HFFc6 (cell line): ENCODE results near the gene SLC35F5. TPM values are rescaled to one million over a fixed set of nuclear protein-coding genes. Genes with fewer than 3 reads are reported as not detected.
"Not testable (repeated sequence)": the region's sequence is repeated elsewhere in the genome, so short reads cannot be mapped to it uniquely, and the experiment has no call there.

Experiments used
- DNase-seq: peaks from one replicate; pipeline ENCODE4 v3.0.0-alpha.2; 2018
- H3K27ac Mint-ChIP-seq: 2 replicates; pipeline ENCODE4 v1.8.0; 2020; ENCODE audit warnings: mild to moderate bottlenecking, mixed read lengths
- H3K27me3 Mint-ChIP-seq: 2 replicates; pipeline ENCODE4 v1.8.0; 2021; ENCODE audit warnings: mild to moderate bottlenecking, moderate library complexity, mixed read lengths; ENCODE audit not compliant: insufficient read depth
- H3K36me3 Mint-ChIP-seq: 2 replicates; pipeline ENCODE4 v1.8.0; 2021; ENCODE audit warnings: low read depth, mixed read lengths
- H3K4me1 Mint-ChIP-seq: 2 replicates; pipeline ENCODE4 v1.8.0; 2020; ENCODE audit warnings: low read depth, mixed read lengths
- H3K4me3 Mint-ChIP-seq: 2 replicates; pipeline ENCODE4 v1.8.0; 2020; ENCODE audit warnings: mild to moderate bottlenecking, moderate library complexity, mixed read lengths
- H3K9me3 Mint-ChIP-seq: 2 replicates; pipeline ENCODE4 v1.8.0; 2020; ENCODE audit warnings: mild to moderate bottlenecking, mixed read lengths
- microRNA-seq: library from miRNA; unstranded; fragments of <30 nt; microRNA quantifications from one replicate; pipeline ENCODE4, GENCODE V29; 2019
- total RNA-seq, 6 experiments: library from RNA; stranded (reverse); fragmentation: NEBNext Ultra II Directional; extraction: Animal tissue kit (Norgen Biotek cat#: 25700); gene quantifications; 2 replicates in 1 of 6; 3 replicates in 5 of 6; pipeline ENCODE4 v1.2.3, GENCODE V29; 2021
- TF ChIP-seq, protein P1 (sequence below): fragments of 200-600 bp; sonication (generic); IDR thresholded peaks from 2 replicates; pipeline ENCODE4 v1.5.0; 2021; ENCODE audit warnings: antibody characterized with exemption, mild to moderate bottlenecking

The SLC35F5 gene
- total RNA-seq, 6 experiments from 2014 or later, result 104 to 151 (median 119) TPM

DNA sequence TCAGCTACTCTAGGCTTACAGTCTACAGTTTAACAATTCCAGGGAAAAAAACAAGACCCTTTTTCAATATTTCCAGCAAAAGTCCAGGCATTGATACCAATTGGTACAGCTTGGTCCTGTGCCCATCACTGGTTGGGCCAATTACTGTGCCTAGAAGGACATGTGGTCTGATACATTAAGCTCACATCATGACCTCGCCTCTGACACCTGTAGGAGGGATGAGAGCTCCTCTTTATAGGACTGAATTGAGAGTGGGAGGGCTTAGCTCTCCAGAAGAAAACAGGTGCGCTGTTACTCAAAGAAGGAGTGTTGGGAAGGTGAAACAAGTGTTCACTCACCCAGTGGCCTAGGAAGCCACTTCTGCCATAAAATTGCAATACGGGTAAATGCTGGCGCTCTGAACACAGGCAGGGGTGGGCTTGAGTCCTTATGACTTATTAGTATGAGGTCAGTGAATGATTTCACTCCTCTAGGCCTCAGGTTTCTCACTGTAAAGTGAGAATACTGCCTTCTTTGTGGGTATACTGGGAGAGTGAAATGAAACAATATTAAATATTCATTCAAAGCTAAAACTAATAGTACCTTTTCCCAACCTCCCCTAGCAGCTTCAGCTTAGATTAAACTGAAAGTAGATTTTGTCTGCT, 79.7 kb downstream of the SLC35F5 start:
- TF ChIP-seq, protein P1, sequence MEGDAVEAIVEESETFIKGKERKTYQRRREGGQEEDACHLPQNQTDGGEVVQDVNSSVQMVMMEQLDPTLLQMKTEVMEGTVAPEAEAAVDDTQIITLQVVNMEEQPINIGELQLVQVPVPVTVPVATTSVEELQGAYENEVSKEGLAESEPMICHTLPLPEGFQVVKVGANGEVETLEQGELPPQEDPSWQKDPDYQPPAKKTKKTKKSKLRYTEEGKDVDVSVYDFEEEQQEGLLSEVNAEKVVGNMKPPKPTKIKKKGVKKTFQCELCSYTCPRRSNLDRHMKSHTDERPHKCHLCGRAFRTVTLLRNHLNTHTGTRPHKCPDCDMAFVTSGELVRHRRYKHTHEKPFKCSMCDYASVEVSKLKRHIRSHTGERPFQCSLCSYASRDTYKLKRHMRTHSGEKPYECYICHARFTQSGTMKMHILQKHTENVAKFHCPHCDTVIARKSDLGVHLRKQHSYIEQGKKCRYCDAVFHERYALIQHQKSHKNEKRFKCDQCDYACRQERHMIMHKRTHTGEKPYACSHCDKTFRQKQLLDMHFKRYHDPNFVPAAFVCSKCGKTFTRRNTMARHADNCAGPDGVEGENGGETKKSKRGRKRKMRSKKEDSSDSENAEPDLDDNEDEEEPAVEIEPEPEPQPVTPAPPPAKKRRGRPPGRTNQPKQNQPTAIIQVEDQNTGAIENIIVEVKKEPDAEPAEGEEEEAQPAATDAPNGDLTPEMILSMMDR, result no peak
- Mint-ChIP-seq H3K27me3 (peaks cover 19% of the 10 kb centered on the region), H3K36me3 (no peaks in the 10 kb centered on the region), H3K4me1 (no peaks in the 10 kb centered on the region), H3K4me3 (no peak overlapping the region), H3K9me3 (no peaks in the 10 kb centered on the region), H3K27ac (no peak overlapping the region)
- DNase-seq, result no peak

- Mint-ChIP-seq H3K27ac (no peak overlapping the region), H3K36me3 (no peaks in the 10 kb centered on the region), H3K27me3 (peaks cover 20% of the 10 kb centered on the region), H3K4me3 (no peak overlapping the region), H3K9me3 (no peaks in the 10 kb centered on the region), H3K4me1 (no peaks in the 10 kb centered on the region)
- DNase-seq, result no peak
- TF ChIP-seq, protein P1, result no peak
Observed at GRCh38 chr2:113675875-113676274, 80.6 kb downstream of the SLC35F5 start.

- Mint-ChIP-seq H3K27ac (no peak overlapping the region), H3K4me1 (no peaks in the 10 kb centered on the region), H3K27me3 (peaks cover 15% of the 10 kb centered on the region), H3K9me3 (no peaks in the 10 kb centered on the region), H3K4me3 (no peak overlapping the region), H3K36me3 (no peaks in the 10 kb centered on the region)
- DNase-seq, result no peak
- TF ChIP-seq, protein P1, result no peak
Observed at GRCh38 chr2:113672326-113672932, 84.0 kb downstream of the SLC35F5 start.

GRCh38 chr2:113669013-113669412, 87.4 kb downstream of the SLC35F5 start:
- H3K27ac Mint-ChIP-seq, H3K9me3 Mint-ChIP-seq, DNase-seq, H3K27me3 Mint-ChIP-seq, H3K4me1 Mint-ChIP-seq, H3K4me3 Mint-ChIP-seq, H3K36me3 Mint-ChIP-seq: not testable (repeated sequence)

DNA sequence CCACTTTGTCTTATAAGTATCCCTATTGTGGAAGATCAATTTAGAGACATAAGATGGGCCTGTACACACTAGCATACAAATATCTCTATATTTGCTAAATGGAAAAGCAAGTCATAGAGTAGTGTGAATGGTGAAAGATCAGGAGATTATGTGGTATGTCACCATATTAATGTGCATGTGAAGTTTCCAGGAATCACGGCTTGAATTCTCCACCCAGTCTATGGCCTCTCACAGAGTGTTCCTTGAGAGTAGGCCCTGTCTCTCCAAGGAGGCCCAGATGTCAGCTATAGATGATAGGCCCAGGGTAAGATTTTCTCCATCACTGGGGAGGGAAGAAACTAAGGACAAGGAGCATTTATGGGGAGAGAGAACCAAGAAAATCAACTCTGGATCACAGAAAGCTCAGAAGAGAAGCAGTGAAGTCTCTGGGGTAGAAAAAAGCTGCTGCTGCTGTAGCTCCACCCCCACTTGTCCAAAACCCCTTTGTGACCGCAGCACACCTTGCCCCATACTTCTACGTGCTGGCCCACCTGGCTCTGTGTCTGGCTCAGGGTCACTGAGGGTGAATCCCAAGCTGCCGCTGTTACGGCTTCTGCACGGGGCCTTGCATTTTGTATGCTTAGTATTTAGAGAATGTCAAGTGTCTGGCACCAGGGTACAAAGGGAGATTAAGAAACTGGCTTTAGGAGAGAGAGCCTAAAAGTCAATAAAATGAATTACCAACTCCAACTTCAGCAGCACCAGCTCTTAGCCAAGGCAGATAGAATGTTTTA, 91.5 kb downstream of the SLC35F5 start:
- H3K4me3 Mint-ChIP-seq, H3K27ac Mint-ChIP-seq, H3K27me3 Mint-ChIP-seq, H3K9me3 Mint-ChIP-seq, H3K36me3 Mint-ChIP-seq, H3K4me1 Mint-ChIP-seq, DNase-seq: not testable (repeated sequence)

GRCh38 chr2:113663285-113664060, 93.0 kb downstream of the SLC35F5 start:
- H3K27ac Mint-ChIP-seq, H3K4me1 Mint-ChIP-seq, DNase-seq, H3K9me3 Mint-ChIP-seq, H3K36me3 Mint-ChIP-seq, H3K4me3 Mint-ChIP-seq: not testable (repeated sequence)
- peaks cover 10% of the 10 kb centered on the region for H3K27me3 Mint-ChIP-seq

Small RNAs within 50 kb of the gene (microRNA-seq; reads per million reads assigned to microRNA genes)
- gene MIR4782, result not detected

Other genes starting within 250 kb of the SLC35F5 start
- gene RABL2A, start 129.4 kb downstream of the SLC35F5 start, total RNA-seq, result 1 to 10 TPM; 3.7 to 6.5 (median 5.5) TPM
- 100 to 1,000 TPM; 562 to 663 (median 628) TPM for gene ACTR3, start 133.4 kb upstream of the SLC35F5 start, total RNA-seq